Breast epithelium (tissue), 4 donors: ENCODE results near the gene ARHGAP9. TPM values are rescaled to one million over a fixed set of nuclear protein-coding genes. Genes with fewer than 3 reads are reported as not detected.

ENCODE experiments used
- DNase-seq, 2 donors: peaks; one replicate each; pipeline ENCODE4 v3.0.0-alpha.2; 2019; ENCODE audit warnings: low spot score in 2 of 2
- H3K27ac ChIP-seq, 2 donors: fragments of 200-600 bp; sonication (generic) in 1 of 2; one replicate each; pipeline ENCODE4 v1.5.1; 2016 to 2019; ENCODE audit warnings: mild to moderate bottlenecking in 1 of 2
- H3K27me3 ChIP-seq, 2 donors: fragments of 200-600 bp; sonication (generic) in 1 of 2; one replicate each; pipeline versions ENCODE4 v1.5.1 to v1.6.0; 2017 to 2019; ENCODE audit warnings: control low read depth in 1 of 2, mild to moderate bottlenecking in 1 of 2
- H3K36me3 ChIP-seq: fragments of 200-600 bp; one replicate; pipeline ENCODE4 v1.5.1; 2019
- H3K4me1 ChIP-seq, 2 donors: fragments of 200-600 bp; sonication (generic); one replicate each; pipeline ENCODE4 v1.5.1; 2016 to 2019; ENCODE audit warnings: control low read depth in 1 of 2
- H3K4me3 ChIP-seq, 3 donors: fragments of 200-600 bp; sonication (generic); 1 replicate in 2 of 3; 2 replicates in 1 of 3; pipeline ENCODE4 v1.5.1; 2016 to 2019; ENCODE audit warnings: mild to moderate bottlenecking in 3 of 3, moderate library complexity in 2 of 3
- H3K9me3 ChIP-seq, 2 donors: fragments of 200-600 bp; sonication (generic) in 1 of 2; one replicate each; pipeline ENCODE4 v1.5.1; 2016 to 2019; ENCODE audit warnings: control low read depth in 1 of 2
- CTCF ChIP-seq, 3 donors: fragments of 450-650 bp; IDR thresholded peaks; one replicate each; pipeline ENCODE4 v1.5.1; 2016 to 2017; ENCODE audit warnings: antibody characterized with exemption in 3 of 3, mild to moderate bottlenecking in 3 of 3, moderate library complexity in 3 of 3
- POLR2A ChIP-seq: fragments of 450-650 bp; IDR thresholded peaks from one replicate; pipeline ENCODE4 v1.6.1; 2016; ENCODE audit warnings: antibody characterized with exemption, mild to moderate bottlenecking, moderate library complexity
- POLR2AphosphoS5 ChIP-seq, 3 donors: sonication (generic); formaldehyde crosslinking; IDR thresholded peaks; one replicate each; pipeline ENCODE4 v1.6.1; 2017; ENCODE audit warnings: antibody characterized with exemption in 3 of 3
- intact Hi-C: fragments of 100-400 bp; cut with DNase I; formaldehyde crosslinking; loops from one replicate; pipeline ENCODE4 v1.15.1; 2023; ENCODE audit warnings: low total_unique reads
- total RNA-seq, 3 donors: library from RNA; depleted of rRNA; stranded (reverse); fragments of >200 nt; gene quantifications; one replicate each; pipeline ENCODE4 v1.1.0, GENCODE V29; 2016

ARHGAP9 gene
- total RNA-seq, 3 donors from 2014 or later: 10.8 to 16.6 (median 11.1) TPM

- peak overlapping the region; percentile 54 to 77 (median 68) for H3K4me3 ChIP-seq
- intact Hi-C loops: no loop called here
- no peak for TF ChIP-seq POLR2AphosphoS5 (IDR thresholded peaks at IDR 0.05)
- peak overlapping the region in 1 of 2 donors; percentile 85 for H3K27ac ChIP-seq
- DNase-seq: no peak
- H3K4me1 ChIP-seq: peaks cover 8 to 16% of the 10 kb centered on the region in 2 donors
- H3K9me3 ChIP-seq: no peaks in the 10 kb centered on the region
- no peaks in the 10 kb centered on the region for H3K27me3 ChIP-seq
- H3K36me3 ChIP-seq: no peaks in the 10 kb centered on the region
Measured at GRCh38 chr12:57460468-57460784, 19.2 kb downstream of the ARHGAP9 start.

GRCh38 chr12:57459750-57460467, 19.8 kb downstream of the ARHGAP9 start, which contains the start of gene GLI1:
GLI1 (plus strand) TSS chr12:57459785; CDS start chr12:57463692, 3,907 bp downstream.
- DNase-seq: no peak
- intact Hi-C loops: no loop called here

GRCh38 chr12:57459055-57459749, 20.5 kb downstream of the ARHGAP9 start:
- Histone ChIP-seq H3K27me3 (no peaks in the 10 kb centered on the region), H3K27ac (peak overlapping the region; percentile 30 to 62), H3K9me3 (no peaks in the 10 kb centered on the region), H3K4me3 (peak overlapping the region; percentile 54 to 77 (median 68)), H3K36me3 (no peaks in the 10 kb centered on the region), H3K4me1 (peaks cover 8 to 16% of the 10 kb centered on the region in 2 donors)
- intact Hi-C loops: no loop called here
- peak; percentile 85 to 88 for DNase-seq
- TF ChIP-seq CTCF (IDR thresholded peaks at IDR 0.05): peak; percentile 96 to 98 (median 97)
- TF ChIP-seq POLR2A: no peak

More at GRCh38 chr12:57459750-57460467, 19.8 kb downstream of the ARHGAP9 start, which contains the start of gene GLI1:
- Histone ChIP-seq H3K36me3 (no peaks in the 10 kb centered on the region), H3K27me3 (no peaks in the 10 kb centered on the region), H3K4me3 (peak within 1 kb of the TSS; percentile 54 to 77 (median 68)), H3K27ac (peak within 1 kb of the TSS; percentile 30 to 85), H3K9me3 (no peaks in the 10 kb centered on the region), H3K4me1 (peaks cover 8 to 16% of the 10 kb centered on the region in 2 donors)
- TF ChIP-seq POLR2A (no peak), CTCF (IDR thresholded peaks at IDR 0.05) (no peak), POLR2AphosphoS5 (IDR thresholded peaks at IDR 0.05) (no peak)

GRCh38 chr12:57458665-57459054, 21.0 kb downstream of the ARHGAP9 start:
- H3K4me3 ChIP-seq: peak overlapping the region; percentile 54 to 77 (median 68)
- peaks cover 8 to 16% of the 10 kb centered on the region in 2 donors for H3K4me1 ChIP-seq
- no peaks in the 10 kb centered on the region for H3K27me3 ChIP-seq
- TF ChIP-seq CTCF (IDR thresholded peaks at IDR 0.05) (no peak), POLR2AphosphoS5 (IDR thresholded peaks at IDR 0.05) (no peak), POLR2A (no peak)
- H3K9me3 ChIP-seq: no peaks in the 10 kb centered on the region
- DNase-seq: peak in 1 of 2 donors; percentile 30
- H3K36me3 ChIP-seq: no peaks in the 10 kb centered on the region
- intact Hi-C loops: no loop called here
- peak overlapping the region; percentile 30 to 62 for H3K27ac ChIP-seq

- Histone ChIP-seq H3K4me3 (no peak overlapping the region), H3K27ac (no peak overlapping the region), H3K36me3 (no peaks in the 10 kb centered on the region), H3K4me1 (peaks cover 8 to 16% of the 10 kb centered on the region in 2 donors), H3K27me3 (no peaks in the 10 kb centered on the region), H3K9me3 (no peaks in the 10 kb centered on the region)
- intact Hi-C loops: no loop called here
- no peak for TF ChIP-seq POLR2A
- no peak for TF ChIP-seq POLR2AphosphoS5 (IDR thresholded peaks at IDR 0.05)
- TF ChIP-seq CTCF (IDR thresholded peaks at IDR 0.05): no peak
- DNase-seq: no peak
Measured at GRCh38 chr12:57456737-57457490, 22.8 kb downstream of the ARHGAP9 start.
